HCT116 (cell line): ENCODE data around the gene SZT2. TPM values are rescaled to one million over a fixed set of nuclear protein-coding genes. Genes with fewer than 3 reads are reported as not detected.

Experiments
- ATAC-seq: fragments of 200-7000 bp; cut with Tn5 transposase; 2 replicates; pipeline ENCODE4 v1.9.1; 2020; ENCODE audit warnings: mild to moderate bottlenecking, moderate library complexity
- BruUV-seq: library from RNA; stranded (reverse); fragments of 400-500 nt; replicated peaks from 2 replicates; lab custom pipeline; 2021; lab: Mats Ljungman, UMichigan
- CTCF ChIA-PET: fragments of 300-600 bp; sonication (Branson Sonifier 250); formaldehyde crosslinking; loops from one replicate; lab custom pipeline; 2021; ENCODE audit warnings: antibody characterized with exemption; lab: Charles Lee
- POLR2A ChIA-PET: fragments of 300-600, 350-600 bp; sonication (Branson Sonifier 250); formaldehyde crosslinking; loops from one replicate; lab custom pipeline; 2021; ENCODE audit warnings: antibody characterized with exemption; lab: Charles Lee
- RAD21 ChIA-PET, 2 experiments: fragments of 300-600 bp; sonication (Branson Sonifier 250); formaldehyde crosslinking; loops; one replicate each; lab custom pipeline; 2023; ENCODE audit warnings: low total read pairs in 2 of 2; ENCODE audit not compliant: uncharacterized antibody in 2 of 2, unreplicated experiment in 2 of 2, low non-redundant PET in 1 of 2; lab: Charles Lee
- DNase-seq: peaks from one replicate; pipeline ENCODE4 v3.0.0-alpha.2; 2010; ENCODE audit warnings: low read depth, low spot score
- H2AFZ ChIP-seq: fragments of 200-600 bp; shearing (Covaris generic), sonication (generic); 2 replicates; pipeline ENCODE4 v1.6.1; 2017; ENCODE audit warnings: low read depth, mixed run types, mixed read lengths, antibody characterized with exemption, low read length; ENCODE audit not compliant: poor library complexity, severe bottlenecking
- H3K27ac ChIP-seq: 2 replicates; pipeline ENCODE4 v1.5.1; 2012; ENCODE audit warnings: low read depth, low read length
- H3K27me3 ChIP-seq: fragments of 200-600 bp; sonication (generic); 2 replicates; pipeline ENCODE4 v1.6.1; 2016; ENCODE audit warnings: mixed run types, low read length, mixed read lengths; ENCODE audit not compliant: insufficient read depth
- H3K36me3 ChIP-seq, 2 experiments: fragments of 200-500 bp in 1 of 2; fragments of 200-600 bp in 1 of 2; sonication (Bioruptor generic) in 1 of 2; sonication (generic) in 1 of 2; 2 replicates each; pipeline versions ENCODE4 v1.5.1 to v1.6.1; 2014 to 2016; ENCODE audit warnings: low read length in 2 of 2, inconsistent platforms in 1 of 2, mixed read lengths in 1 of 2, mixed run types in 1 of 2; ENCODE audit not compliant: insufficient read depth in 2 of 2, control insufficient read depth in 1 of 2
- H3K4me1 ChIP-seq, 2 experiments: fragments of 200-600 bp in 1 of 2; sonication (generic) in 1 of 2; 2 replicates each; pipeline versions ENCODE4 v1.5.1 to v1.6.1; 2012 to 2017; ENCODE audit warnings: low read length in 2 of 2, inconsistent platforms in 1 of 2, mild to moderate bottlenecking in 1 of 2, mixed read lengths in 1 of 2, mixed run types in 1 of 2, moderate library complexity in 1 of 2; ENCODE audit not compliant: insufficient read depth in 2 of 2, control insufficient read depth in 1 of 2
- H3K4me2 ChIP-seq: fragments of 200-600 bp; sonication (generic); 2 replicates; pipeline ENCODE4 v1.6.1; 2017; ENCODE audit warnings: mixed run types, low read length, mixed read lengths
- H3K4me3 ChIP-seq, 2 experiments: fragments of 200-600 bp in 1 of 2; sonication (generic) in 1 of 2; replicated peaks in 1 of 2; 2 replicates each; pipeline ENCODE4 v1.5.1; 2011 to 2016; ENCODE audit warnings: low read length in 2 of 2, control low read depth in 1 of 2, low read depth in 1 of 2, mild to moderate bottlenecking in 1 of 2, mixed read lengths in 1 of 2, mixed run types in 1 of 2
- H3K79me2 ChIP-seq: fragments of 200-600 bp; sonication (generic); 2 replicates; pipeline ENCODE4 v1.6.1; 2017; ENCODE audit warnings: mild to moderate bottlenecking, mixed run types, low read length, moderate library complexity, mixed read lengths; ENCODE audit not compliant: insufficient read depth
- H3K9ac ChIP-seq: fragments of 200-600 bp; sonication (generic); 2 replicates; pipeline ENCODE4 v1.6.1; 2016; ENCODE audit warnings: low read length, mixed read lengths
- H3K9me2 ChIP-seq: fragments of 200-600 bp; sonication (generic), shearing (Covaris generic); 2 replicates; pipeline ENCODE4 v1.6.1; 2017; ENCODE audit warnings: mixed run types, mild to moderate bottlenecking, moderate library complexity; ENCODE audit not compliant: insufficient read depth
- H3K9me3 ChIP-seq, 2 experiments: fragments of 200-500 bp in 1 of 2; fragments of 200-600 bp in 1 of 2; sonication (Bioruptor generic) in 1 of 2; sonication (generic) in 1 of 2; 2 replicates each; pipeline ENCODE4 v1.6.1; 2014 to 2017; ENCODE audit warnings: low read length in 2 of 2, mixed read lengths in 2 of 2, inconsistent platforms in 1 of 2, low read depth in 1 of 2, mild to moderate bottlenecking in 1 of 2, mixed run types in 1 of 2, moderate library complexity in 1 of 2; ENCODE audit not compliant: control insufficient read depth in 1 of 2, insufficient read depth in 1 of 2
- H4K20me1 ChIP-seq: fragments of 200-600 bp; sonication (generic), shearing (Covaris generic); 2 replicates; pipeline ENCODE4 v1.6.1; 2017; ENCODE audit warnings: mixed run types, mild to moderate bottlenecking, moderate library complexity; ENCODE audit not compliant: insufficient read depth
- ATF3 ChIP-seq: IDR thresholded peaks from 2 replicates; pipeline ENCODE4 v1.6.1; 2012
- CBX3 ChIP-seq: IDR thresholded peaks from 2 replicates; pipeline ENCODE4 v1.6.1; 2012; ENCODE audit warnings: low read depth
- CTCF ChIP-seq, 3 experiments: fragments of 200-600 bp in 1 of 3; sonication (generic) in 1 of 3; IDR thresholded peaks in 2 of 3; conservative IDR thresholded peaks in 1 of 3; 2 replicates each; pipeline ENCODE4 v1.5.1; 2012 to 2017; ENCODE audit warnings: low read depth in 2 of 3, low read length in 2 of 3, antibody characterized with exemption in 1 of 3, borderline replicate concordance in 1 of 3, control low read depth in 1 of 3, mild to moderate bottlenecking in 1 of 3, mixed read lengths in 1 of 3, mixed run types in 1 of 3, moderate library complexity in 1 of 3; ENCODE audit not compliant: insufficient read depth in 1 of 3
- EGR1 ChIP-seq: IDR thresholded peaks from 2 replicates; pipeline ENCODE4 v1.6.1; 2012; ENCODE audit warnings: low read depth
- ELF1 ChIP-seq: IDR thresholded peaks from 2 replicates; pipeline ENCODE4 v1.6.1; 2012; ENCODE audit warnings: low read depth, borderline replicate concordance
- EZH2 ChIP-seq: fragments of 200-600 bp; sonication (generic); IDR thresholded peaks from 2 replicates; pipeline ENCODE4 v1.6.1; 2017; ENCODE audit warnings: antibody characterized with exemption, mixed run types
- EZH2phosphoT487 ChIP-seq: fragments of 200-600 bp; IDR thresholded peaks from 2 replicates; pipeline ENCODE4 v1.6.1; 2018; ENCODE audit warnings: antibody characterized with exemption, borderline replicate concordance
- FOSL1 ChIP-seq: IDR thresholded peaks from 2 replicates; pipeline ENCODE4 v1.6.1; 2012; ENCODE audit warnings: low read depth
- JUND ChIP-seq: IDR thresholded peaks from 2 replicates; pipeline ENCODE4 v1.6.1; 2012
- MAX ChIP-seq: IDR thresholded peaks from 2 replicates; pipeline ENCODE4 v1.6.1; 2012
- RAD21 ChIP-seq: IDR thresholded peaks from 2 replicates; pipeline ENCODE4 v1.6.1; 2012; ENCODE audit warnings: low read depth, mild to moderate bottlenecking
- REST ChIP-seq: IDR thresholded peaks from 2 replicates; pipeline ENCODE4 v1.6.1; 2012; ENCODE audit warnings: low read depth
- SRF ChIP-seq: IDR thresholded peaks from 2 replicates; pipeline ENCODE4 v1.6.1; 2012; ENCODE audit warnings: low read depth
- YY1 ChIP-seq: IDR thresholded peaks from 2 replicates; pipeline ENCODE4 v1.6.1; 2011; ENCODE audit warnings: low read length, low read depth, moderate library complexity, mild to moderate bottlenecking; ENCODE audit not compliant: insufficient replicate concordance; ENCODE audit errors: extremely low read depth
- ZNF274 ChIP-seq: fragments of 200-500 bp; sonication (Bioruptor generic); IDR thresholded peaks from 2 replicates; pipeline ENCODE4 v1.6.1; 2014; ENCODE audit warnings: mild to moderate bottlenecking, low read depth, low read length, inconsistent platforms
- intact Hi-C: fragments of 100-400 bp; cut with micrococcal nuclease; formaldehyde crosslinking; loops from 2 replicates; pipeline ENCODE4 v1.10.0; 2022
- total RNA-seq: library from RNA; stranded (reverse); gene quantifications from one replicate; pipeline ENCODE4 v1.2.1, GENCODE V29; 2021; ENCODE audit not compliant: unreplicated experiment

SZT2 gene
- total RNA-seq, 1 experiment from 2014 or later, result 43.0 TPM

GRCh38 chr1:43468414-43468813 is 78.7 kb downstream of the SZT2 start:
- Histone ChIP-seq H3K9me2 (no peaks in the 10 kb centered on the region), H3K36me3 (no peaks in the 10 kb centered on the region), H3K27ac (no peak overlapping the region), H3K9me3 (no peaks in the 10 kb centered on the region), H3K4me2 (no peak overlapping the region), H3K4me3 (no peak overlapping the region), H3K27me3 (no peaks in the 10 kb centered on the region), H3K4me1 (peaks cover 12 to 33% of the 10 kb centered on the region in 2 experiments), H4K20me1 (no peaks in the 10 kb centered on the region), H2AFZ (no peak overlapping the region), H3K9ac (no peak overlapping the region), H3K79me2 (no peaks in the 10 kb centered on the region)
- ATAC-seq, result no peak
- ChIA-PET POLR2A (no interaction called here), CTCF (no interaction called here), RAD21 (no interaction called here)
- TF ChIP-seq JUND, result no peak
- TF ChIP-seq ZNF274, result no peak
- no peak for TF ChIP-seq FOSL1
- no peak for TF ChIP-seq CTCF (IDR thresholded peaks at IDR 0.05 in 2 of 3, conservative IDR thresholded peaks at IDR 0.05 in 1 of 3; ENCODE audit: borderline replicate concordance in 1 of 3, insufficient read depth in 1 of 3, low read depth in 2 of 3, low read length in 2 of 3)
- TF ChIP-seq REST, result no peak
- TF ChIP-seq ELF1, result no peak
- TF ChIP-seq EGR1, result no peak
- TF ChIP-seq EZH2, result no peak
- no peak for TF ChIP-seq EZH2phosphoT487
- TF ChIP-seq RAD21, result no peak
- no peak for TF ChIP-seq MAX
- TF ChIP-seq CBX3, result no peak
- no peak for TF ChIP-seq YY1
- TF ChIP-seq ATF3, result no peak
- no peak for TF ChIP-seq SRF
- intact Hi-C loops, result no loop called here
- no peak for DNase-seq
- BruUV-seq, result no TSS peak
